Measurements from ENCODE around the gene UGT3A1.
"Not testable (repeated sequence)": the region's sequence is repeated elsewhere in the genome, so short reads cannot be mapped to it uniquely, and the experiment has no call there.

UGT3A1 gene

DNA sequence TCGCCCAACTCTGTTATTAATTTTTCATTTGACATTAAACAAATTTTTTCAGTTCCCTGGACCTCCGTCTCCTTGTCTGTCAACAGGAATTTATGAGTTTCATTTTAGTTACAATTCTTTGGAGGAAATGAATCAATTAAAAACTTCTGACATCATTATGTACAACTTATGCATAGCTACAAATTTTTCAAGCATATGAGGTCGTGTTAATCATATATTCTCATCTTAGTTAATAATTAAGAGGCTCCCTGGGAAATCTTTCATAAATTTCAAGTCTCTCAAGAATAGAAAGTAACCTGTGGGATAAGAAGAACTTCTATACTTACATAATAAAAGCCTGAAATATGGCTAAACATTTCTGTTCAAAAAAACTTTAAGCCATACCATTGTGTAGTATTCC is 3.4 kb downstream of the UGT3A1 start:
- no peak for DNase-seq

DNA sequence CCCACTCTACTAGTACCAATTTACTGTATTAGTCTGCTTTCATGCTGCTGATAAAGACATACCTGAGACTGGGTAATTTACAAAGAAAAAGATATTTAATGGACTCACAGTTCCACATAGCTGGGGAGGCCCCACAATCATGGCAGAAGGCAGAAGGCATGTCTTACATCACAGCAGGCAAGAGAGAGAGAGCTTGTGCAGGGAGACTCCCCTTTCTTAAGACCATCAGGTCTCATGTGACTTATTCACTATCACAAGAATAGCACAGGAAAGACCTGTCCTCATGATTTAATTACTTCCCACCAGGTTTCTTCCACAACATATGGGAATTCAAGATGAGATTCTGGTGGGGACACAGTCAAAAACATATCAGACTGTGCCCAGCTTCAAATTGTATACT is 11.5 kb downstream of the UGT3A1 start:
- DNase-seq: no peak

DNA sequence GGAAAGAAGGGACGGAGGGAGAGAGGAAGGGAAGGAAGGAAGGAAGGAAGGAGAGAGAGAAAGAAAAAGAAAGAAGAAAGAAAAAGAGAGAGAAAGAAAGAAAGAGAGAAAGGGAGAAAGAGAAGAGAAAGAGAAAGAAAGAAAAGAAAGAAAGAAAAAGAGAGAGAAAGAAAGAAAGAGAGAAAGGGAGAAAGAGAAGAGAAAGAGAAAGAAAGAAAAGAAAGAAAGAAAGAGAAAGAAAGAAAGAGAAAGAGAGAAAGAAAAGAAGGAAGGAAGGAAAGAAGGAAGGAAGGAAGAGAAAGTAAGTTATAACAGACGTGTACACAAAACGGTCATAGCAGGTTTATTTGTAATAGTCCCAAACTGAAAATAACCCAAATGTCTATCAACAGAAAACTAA is 14.3 kb downstream of the UGT3A1 start:
- DNase-seq: not testable (repeated sequence)

DNA sequence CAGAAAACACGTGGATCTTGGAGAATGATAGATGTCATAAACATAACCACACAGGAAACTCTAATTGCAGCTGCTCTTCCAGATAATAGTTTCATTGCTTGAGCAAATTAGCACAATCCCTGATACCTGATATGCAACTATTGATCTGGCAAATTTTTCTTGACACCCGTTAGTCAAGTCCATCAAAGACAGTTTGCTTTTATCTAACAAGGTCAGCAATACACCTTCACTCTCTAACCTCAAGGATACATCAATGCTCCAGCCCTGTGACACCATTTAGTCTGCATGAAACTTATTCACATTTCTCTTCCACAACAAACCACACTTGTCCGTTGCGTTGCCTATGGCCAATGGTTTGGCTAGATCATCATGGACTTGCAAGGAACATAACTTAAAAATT is 16.6 kb downstream of the UGT3A1 start:
- no peak for DNase-seq

DNA sequence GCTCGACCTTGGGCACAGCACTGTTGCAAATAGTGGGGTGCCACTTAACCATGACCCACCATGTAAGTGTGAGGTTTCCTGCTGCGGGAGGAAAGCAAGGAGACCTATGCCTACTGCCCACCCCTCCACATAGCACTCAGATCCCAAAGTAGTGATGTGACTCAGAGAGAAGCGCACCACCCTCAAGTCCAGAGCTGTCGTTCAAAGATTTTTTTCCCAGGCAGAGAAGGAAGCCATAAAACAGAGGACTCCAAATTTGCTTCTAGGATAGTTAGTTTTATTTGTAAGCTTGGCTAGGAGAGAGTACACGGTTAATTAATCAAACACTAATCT is 19.3 kb downstream of the UGT3A1 start:
- no peak for DNase-seq

DNA sequence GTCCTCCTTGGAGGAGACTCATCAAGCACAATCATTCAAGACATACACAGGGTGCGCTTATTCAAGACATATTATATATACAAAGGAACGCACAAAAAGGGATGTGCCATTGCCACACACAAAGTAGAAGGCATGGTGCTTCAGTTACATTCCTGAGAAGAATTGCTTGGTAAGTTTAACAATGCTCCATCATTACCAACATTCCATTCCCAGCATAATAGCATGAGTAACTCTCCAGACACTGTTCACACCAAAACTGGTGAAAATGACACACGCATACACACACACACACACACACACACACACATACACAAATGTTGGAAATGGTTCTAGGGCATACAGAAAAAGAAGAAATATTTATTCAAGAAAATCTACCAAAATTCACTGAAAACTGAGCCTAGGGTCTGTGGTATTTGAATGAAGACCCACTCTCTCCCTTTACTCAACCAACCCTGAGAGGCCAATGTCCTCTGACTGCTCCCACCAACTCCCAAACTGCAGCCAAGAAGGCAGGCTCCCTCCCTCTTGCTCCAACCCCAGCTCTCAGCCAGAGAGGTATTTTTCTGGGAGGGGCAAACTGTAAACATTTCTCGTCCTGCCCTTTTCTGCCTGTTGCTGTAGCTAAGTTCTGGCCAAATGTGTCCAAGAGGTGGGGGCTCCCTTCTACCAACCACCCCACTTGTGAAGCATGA is 19.9 kb downstream of the UGT3A1 start:
- DNase-seq: no peak

DNA sequence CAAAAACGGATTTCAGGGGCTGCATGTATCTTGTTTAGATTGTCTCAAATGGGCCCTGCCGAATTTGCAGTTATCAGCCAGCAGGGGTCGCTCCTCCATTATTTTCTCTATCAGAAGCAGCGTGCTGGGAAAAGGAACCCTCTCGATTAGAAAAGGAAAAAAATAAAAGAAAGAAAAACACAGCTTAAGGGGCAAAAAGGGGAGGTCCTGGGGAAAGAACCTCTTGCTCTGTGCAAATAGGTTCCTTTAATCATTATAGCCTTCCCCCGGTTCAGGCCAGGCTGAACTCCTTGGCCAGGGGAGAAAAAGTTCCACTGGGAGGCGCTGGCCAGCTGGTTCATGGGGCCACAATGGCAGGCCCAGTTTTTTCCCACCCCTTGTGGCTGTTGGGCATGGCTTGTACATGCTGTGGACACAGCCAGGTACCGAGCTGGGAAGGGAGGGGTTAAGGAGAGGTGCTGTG is 27.8 kb downstream of the UGT3A1 start:
- DNase-seq: no peak

DNA sequence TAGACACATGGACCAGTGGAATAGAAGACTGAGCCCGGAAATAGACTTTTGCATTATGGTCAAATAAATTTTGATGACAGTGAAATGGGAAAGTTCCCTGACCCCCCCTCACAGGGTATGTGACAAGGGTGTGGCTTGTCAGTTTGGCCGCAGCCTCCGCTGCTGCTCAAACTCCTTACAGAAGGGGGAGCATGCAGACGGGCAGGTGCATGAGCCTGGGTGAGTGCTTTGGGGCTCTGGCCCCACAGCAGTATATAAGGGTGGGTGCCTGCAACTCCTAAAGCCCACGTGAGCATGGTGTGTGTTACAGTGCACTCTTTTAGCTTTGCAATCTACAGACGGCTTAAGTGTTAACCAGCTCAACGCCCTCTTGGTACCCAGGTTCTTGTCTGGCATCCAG is 30.9 kb downstream of the UGT3A1 start:
- DNase-seq: no peak

DNA sequence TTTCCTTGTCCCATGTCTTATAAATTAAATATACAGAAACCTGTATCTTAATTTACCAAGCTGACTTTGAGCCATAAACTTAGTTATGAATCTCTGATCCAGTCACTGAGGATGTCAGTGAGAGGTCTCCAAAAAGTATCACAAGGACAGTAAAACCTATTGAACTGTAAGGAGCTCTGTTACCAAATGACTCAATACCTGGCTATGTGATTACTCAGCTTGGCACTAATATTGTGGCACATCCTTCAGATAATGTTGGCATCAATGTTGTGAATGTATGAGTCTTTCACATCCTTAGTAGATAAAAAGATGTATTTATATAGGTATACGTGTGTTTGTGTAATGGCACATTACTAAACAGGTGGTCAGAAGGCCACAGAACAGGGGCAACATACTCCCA is 34.8 kb downstream of the UGT3A1 start:
- DNase-seq: no peak

DNA sequence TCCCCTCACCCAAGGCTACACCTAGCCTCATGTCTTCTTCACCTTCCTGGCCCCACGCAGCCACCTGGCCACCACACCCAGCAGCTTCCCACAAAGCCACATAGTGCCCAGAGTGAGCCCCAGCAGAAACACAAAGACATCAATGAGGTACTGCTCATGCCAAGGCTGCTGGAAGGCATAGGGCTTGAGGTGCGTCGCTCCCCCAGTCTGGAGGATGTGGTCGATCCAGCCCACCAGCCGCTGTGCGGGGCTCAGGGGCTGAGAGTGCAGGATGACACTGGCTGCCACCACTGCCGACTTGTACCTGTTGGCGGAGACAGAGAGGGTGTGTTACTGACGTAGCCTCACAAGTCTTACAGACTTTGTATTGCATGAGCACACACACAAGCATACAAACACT is 37.0 kb downstream of the UGT3A1 start:
- no peak for DNase-seq

DNA sequence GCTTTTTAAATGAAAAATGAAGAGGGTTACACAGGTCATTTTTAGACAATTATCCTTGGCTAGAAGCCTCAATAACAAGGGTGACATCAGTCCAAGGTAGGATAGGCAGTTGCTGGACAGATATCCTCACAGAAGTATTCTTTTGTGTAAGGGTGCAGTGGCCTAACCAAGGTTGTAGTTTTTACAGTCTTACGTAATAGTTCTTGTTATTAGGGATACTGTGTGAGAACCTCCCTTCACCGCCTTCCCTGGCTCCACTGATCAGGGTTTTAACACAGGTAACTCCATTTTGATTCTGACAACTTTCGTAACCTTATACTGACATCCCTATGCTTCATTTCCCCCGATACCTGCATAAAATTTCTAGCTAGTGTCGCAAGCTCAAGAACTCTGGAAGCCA is 44.1 kb downstream of the UGT3A1 start:
- DNase-seq: no peak

DNA sequence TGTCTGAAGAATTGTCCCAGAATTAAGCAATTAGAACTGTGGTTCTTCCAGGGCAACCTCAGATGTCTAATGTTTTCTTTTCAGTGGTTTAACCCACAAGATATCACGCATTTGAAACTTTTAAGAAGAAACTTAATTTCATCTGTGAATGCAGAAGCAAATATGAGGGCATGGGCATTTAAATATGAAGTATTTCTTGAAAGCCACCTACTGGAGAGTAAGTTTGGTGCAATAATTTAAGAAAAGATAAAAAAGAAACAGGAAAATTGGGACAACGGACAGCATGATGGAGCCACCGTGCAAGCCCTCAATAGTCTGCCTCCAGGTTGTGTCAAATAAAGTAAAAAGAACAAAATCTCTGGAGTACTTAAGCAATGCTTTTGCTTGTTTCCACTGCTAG is 51.6 kb downstream of the UGT3A1 start:
- DNase-seq: no peak

DNA sequence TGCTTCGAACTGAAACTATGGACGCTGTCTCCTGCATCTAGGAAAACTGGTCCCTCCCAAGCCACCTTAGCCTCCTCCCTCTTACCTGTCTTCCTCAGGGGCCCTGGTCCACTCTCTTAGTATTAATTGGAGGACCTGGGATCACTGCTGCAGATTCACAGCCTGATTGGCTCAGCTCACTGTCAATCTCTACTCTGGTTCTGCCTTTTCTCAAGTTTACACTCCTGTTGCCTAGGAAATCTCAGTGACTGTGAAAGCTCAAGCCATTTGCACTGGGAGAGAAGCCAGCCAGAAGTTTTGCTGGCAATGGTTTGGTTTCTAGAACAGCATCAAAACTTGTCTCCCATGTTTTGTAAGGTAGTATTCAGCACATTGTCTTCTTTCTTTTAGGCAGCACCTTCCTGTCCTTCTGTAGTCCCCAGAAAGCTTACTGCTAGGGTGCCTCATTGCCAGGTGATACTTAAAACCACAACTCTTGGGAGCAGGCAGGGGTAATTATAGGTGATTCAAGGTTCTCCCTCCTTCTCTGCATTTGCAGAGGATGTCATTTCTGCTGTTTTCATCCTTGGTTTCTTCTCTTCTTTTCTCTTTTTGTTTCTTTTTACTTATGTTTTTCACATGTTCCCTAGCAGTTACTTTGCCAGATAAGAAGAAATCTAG is 52.5 kb downstream of the UGT3A1 start, which contains the start of gene CAPSL:
CAPSL (minus strand) TSS at position 55 of the 660 bp plus-strand sequence. CDS start 17,502 bp downstream, outside the sequence.
- DNase-seq: no peak

DNA sequence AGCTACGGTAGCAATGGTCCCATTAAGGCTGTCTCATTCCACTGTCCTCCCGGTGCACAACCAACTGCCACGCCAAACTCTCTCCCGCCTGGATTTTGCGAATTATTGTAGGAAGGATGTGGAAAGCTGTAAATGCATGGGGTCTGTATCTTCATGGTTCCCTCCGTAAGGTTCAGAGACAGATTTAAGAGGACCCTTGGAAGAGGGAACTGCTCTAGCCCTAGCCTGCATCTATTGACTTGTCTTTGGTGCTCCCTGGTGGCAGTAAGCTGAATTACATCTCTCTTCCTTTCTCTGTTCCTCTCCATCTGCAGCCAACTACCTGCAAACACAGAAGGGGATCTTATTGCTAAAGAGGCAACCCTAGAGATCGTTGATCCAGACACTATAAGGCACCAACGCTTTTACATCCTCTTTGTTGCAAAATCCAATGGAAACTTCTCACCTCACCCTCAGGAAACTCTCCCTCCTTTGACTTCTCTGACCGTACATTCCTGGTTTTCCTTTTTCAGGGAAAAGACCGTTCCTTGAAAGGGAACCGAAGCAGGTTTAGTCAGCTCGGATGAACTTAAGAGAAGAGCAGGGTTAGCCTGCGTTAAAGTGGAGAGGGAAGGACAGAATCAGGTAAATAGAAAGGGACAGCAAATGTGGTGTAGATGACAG is 64.7 kb downstream of the UGT3A1 start:
- DNase-seq: peak; percentile 18

DNA sequence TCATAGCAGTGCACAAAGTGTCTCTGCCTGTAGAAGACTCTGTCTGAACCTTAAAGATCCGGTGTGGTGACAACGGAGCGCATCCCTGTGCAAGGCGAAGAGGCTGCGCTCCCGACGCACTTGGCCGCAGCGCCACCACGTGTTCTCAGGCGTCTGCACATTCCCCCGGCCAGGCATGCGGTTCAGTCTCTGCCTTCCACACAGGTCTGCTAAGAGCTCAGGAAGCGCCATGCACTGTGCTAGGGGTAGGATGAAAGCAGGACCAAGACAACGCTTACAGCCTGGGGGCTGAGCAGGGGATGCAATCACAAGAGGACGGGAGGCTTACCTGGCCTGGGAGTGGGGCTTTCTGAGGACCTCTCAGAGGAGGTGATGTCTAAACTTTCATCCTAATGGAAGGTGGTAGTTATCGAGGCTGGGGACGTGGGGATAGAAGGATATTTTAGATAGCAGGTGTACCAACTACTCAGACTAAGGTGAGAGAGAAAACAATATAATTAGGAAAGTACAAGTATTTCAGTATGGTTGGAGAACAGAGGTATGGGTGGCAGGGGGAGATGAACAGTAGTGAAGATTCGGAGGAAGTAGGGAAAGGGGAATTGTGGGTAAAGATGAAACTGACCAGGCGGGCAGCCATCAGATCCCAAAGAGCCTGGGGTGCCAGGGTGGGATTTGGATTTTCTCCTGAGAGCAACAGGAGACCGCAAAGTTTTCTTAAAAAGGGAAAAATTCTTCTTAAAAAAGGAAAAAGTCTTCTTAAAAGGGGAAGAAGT is 66.1 kb downstream of the UGT3A1 start:
- peak; percentile 82 for DNase-seq

DNA sequence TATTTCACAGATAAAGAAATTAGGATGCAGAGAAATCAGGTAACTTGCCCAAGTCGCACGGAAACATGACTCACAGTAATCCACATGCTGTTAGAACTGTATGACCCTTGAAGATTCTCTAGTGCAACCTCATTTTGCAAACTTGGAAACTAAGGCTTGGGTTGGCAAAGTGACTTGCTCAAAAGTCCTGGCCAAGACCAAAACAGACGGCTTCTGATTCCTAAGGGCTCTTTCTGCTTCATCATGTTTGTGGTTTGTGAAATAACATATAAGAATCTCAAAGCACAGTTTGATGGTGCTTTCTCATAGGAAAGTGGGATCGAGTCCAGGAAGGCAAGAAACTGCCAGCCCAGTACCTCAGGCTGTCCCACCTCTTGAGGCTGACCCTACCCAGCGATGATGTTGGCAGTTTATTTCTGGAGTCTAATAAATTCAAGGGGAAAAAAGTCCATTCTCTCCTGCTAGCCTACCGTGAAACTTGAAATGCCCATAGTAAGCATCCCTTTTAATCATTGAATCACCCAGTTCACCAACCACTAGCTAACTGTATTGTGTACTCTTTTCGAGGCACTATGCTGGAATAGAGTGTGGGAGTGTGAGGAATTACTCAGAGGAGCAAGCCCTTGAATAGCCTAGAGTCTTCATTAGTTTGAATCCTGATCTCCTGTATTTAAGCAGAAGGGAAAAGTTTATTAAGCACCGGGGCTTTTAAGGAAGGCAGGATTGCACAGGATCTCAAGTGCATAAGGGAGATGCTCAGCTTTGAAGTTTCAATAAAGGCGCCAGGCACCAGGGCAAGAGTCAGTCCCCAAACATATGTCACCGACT is 66.9 kb downstream of the UGT3A1 start:
- DNase-seq: peak; percentile 7

DNA sequence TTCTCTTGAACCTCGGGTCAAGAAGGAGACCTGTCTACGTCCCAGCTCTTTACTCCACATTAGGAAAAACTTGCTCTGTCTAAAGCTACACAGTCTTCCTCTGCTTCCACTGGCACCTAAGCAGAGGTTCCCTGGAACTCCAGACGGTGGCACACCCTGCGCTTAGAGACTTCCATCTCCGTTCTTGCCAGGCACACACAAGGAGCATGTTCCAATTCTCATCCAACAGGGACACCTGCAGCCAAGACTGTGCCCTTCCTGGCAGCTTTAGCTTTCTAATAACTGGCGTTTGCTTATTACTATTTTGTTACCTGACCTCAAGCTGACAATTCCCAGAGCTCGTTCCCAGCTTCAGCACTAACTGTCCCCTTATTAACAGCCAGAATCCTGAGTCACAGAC is 68.7 kb downstream of the UGT3A1 start:
- no peak for DNase-seq

DNA sequence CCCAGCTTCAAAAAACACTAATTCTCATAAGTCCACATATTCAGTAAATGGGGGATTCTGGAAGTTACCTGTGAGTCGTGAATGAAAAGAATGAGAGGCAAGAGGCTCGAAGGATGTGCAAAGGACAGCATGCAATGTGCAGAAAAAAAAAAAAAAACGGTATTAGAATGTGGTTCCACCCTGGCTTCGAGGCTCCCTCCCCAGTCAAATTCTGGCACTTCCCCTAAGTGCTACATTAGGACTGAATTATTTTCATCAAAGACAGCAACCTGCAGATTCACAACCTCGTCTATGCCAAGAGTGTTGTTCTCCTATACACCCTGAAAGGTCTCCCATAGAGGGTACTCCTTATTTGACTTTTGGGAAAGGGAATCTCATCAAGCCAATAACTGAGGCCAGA is 69.3 kb downstream of the UGT3A1 start:
- DNase-seq: no peak

DNA sequence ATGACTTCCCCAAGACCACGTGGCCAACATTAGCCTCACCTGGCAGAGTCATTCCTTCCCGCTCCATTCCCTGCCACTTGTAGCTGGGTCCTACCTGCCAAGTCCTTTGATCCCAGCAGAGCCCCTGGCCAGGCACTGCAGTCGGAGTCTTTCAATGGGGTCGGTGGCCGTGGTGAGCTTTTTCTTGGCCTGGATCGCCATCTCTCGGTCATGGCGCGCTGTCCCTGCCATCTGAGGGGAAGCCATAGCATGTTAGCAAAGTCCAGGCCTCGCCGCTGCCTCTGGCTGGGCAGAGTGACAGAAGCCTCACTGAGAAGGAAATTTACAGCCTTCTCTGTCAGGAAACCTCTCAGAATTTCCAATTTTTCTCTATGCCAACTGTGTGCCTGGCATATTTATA is 70.3 kb downstream of the UGT3A1 start:
- DNase-seq: no peak

DNA sequence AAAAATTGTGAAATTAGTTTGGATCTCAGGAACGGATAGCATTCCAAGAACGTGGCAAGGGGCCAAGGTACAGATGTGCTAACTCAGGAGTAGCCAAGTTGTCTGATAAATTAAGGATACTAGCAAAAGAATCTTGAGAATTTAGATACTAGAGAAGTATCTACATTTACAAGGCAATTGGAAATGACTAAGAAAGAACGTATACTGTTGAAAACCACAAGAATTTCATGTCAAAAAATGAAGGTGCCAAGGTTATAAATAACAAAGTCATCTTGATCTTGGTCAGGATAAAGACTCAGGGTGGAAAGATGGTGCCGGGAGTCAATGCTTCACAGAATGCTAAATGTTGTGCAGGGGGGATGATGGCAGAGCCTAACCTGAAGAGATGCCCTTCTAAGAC is 72.0 kb downstream of the UGT3A1 start:
- DNase-seq: no peak

DNA sequence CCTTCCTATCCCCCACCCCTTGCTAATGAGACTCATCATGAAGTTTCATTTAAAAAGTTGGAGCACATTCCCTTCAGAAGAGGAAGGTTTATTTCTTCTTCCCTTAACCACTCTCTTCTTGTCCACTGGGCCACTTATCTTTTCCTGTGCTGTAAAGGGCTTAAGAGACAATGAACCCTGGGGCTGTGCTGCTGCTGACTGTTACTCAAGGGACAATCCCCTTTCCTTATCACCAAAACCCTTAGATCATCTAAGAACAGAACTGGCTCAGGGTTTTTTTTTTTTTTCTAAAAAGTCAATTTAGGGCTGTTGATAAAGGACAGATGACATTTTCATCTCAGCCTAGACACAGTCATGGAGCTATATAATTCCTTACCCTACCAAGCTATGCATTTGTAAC is 82.4 kb downstream of the UGT3A1 start:
- DNase-seq: no peak

DNA sequence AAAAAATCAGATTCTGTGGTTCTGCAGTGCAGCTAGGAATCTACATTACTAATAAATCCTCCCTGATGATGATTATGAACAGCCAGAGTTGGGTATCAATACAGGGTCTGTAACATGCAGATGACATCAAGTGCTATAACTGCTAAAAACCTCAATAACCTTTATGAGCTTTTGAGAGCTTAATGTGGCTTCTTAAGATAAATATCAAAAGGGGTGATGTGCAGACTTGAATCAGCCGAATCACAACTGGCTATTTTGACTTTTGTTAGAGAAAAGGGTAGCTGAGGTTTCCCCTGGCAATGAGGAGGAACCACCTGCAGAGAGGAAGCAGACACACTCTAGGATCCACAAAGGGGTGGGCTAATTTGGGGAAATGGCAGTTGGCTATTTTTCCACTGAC is 83.0 kb downstream of the UGT3A1 start:
- no peak for DNase-seq
